AG04449 (cell line): ENCODE measurements around the gene CASTOR1.
A peak's percentile ranks its signal among the peaks of the same experiment; 100 is the strongest.

ENCODE experiments used
- CTCF ChIA-PET: fragments of 350-600 bp; formaldehyde crosslinking; extraction: SDS; loops from one replicate; lab custom pipeline; 2021; ENCODE audit warnings: antibody characterized with exemption; lab: Yijun Ruan, JAX
- POLR2A ChIA-PET: fragments of 400-600, 350-600 bp; formaldehyde crosslinking; extraction: SDS; loops from one replicate; lab custom pipeline; 2020; ENCODE audit warnings: antibody characterized with exemption, inconsistent platforms; lab: Yijun Ruan, JAX
- DNase-seq: peaks from one replicate; pipeline ENCODE4 v3.0.0-alpha.2; 2010; ENCODE audit warnings: low read depth, low spot score
- H3K4me3 ChIP-seq: 2 replicates; pipeline ENCODE4 v1.5.1; 2011; ENCODE audit warnings: low read depth, mild to moderate bottlenecking, control low read depth, low read length
- CTCF ChIP-seq: IDR thresholded peaks from one replicate; pipeline ENCODE4 v1.5.1; 2011; ENCODE audit warnings: mild to moderate bottlenecking, moderate library complexity, low read length, control low read depth, inconsistent platforms; ENCODE audit not compliant: insufficient read depth; ENCODE audit errors: missing control alignments

The CASTOR1 gene

GRCh38 chr22:30327864-30328345 lies 38.6 kb upstream of the CASTOR1 start:
- no peak overlapping the region for H3K4me3 ChIP-seq
- DNase-seq = no peak
- POLR2A ChIA-PET = no interaction called here

GRCh38 chr22:30326706-30327362 lies 37.5 kb upstream of the CASTOR1 start, which contains the start of gene TBC1D10A:
TSS of gene TBC1D10A (minus strand) at chr22:30326941. CDS start at chr22:30326881, 60 bp downstream.
- ChIA-PET CTCF (interaction anchor here (0.7 to 5.5 kb wide), 3 partner anchors 39 to 219 kb away, joined by 3 to 50 read pairs (median 4); partner anchors contain the start of gene CASTOR1), POLR2A (interaction anchor here (0.8 to 2.0 kb wide), 10 partner anchors 9 to 46 kb away, joined by 3 to 11 read pairs (median 3); partner anchors contain the start of genes CASTOR1, CCDC157 and SF3A1)
- no peak for TF ChIP-seq CTCF
- H3K4me3 ChIP-seq = peak within 1 kb of the TSS; percentile 87
- no peak for DNase-seq

More at GRCh38 chr22:30327864-30328345, 38.6 kb upstream of the CASTOR1 start:
- CTCF ChIA-PET = interaction anchor here (0.7 to 5.5 kb wide), 7 partner anchors 12 to 220 kb away, joined by 3 to 50 read pairs (median 5); partner anchors contain the start of genes CASTOR1 and RNF215
- TF ChIP-seq CTCF = no peak

GRCh38 chr22:30326255-30326705 lies 37.0 kb upstream of the CASTOR1 start:
- ChIA-PET CTCF (interaction anchor here (0.7 to 5.5 kb wide), 6 partner anchors 39 to 308 kb away, joined by 3 to 50 read pairs (median 7); partner anchors contain the start of genes CASTOR1 and RNF215), POLR2A (interaction anchor here (0.8 to 2.0 kb wide), 9 partner anchors 8 to 45 kb away, joined by 3 to 11 read pairs (median 3); partner anchors contain the start of genes CASTOR1, CCDC157 and SF3A1)
- no peak for TF ChIP-seq CTCF
- DNase-seq = no peak
- peak overlapping the region; percentile 87 for H3K4me3 ChIP-seq

- peak overlapping the region; percentile 87 for H3K4me3 ChIP-seq
- ChIA-PET CTCF (interaction anchor here (0.9 to 5.5 kb wide), 5 partner anchors 38 to 309 kb away, joined by 3 to 50 read pairs (median 10); partner anchors contain the start of genes CASTOR1 and RNF215), POLR2A (interaction anchor here (1.7 to 2.0 kb wide), 2 partner anchors 16 to 31 kb away, joined by 7 to 8 read pairs; partner anchors contain the start of genes CCDC157 and SF3A1)
- no peak for DNase-seq
- no peak for TF ChIP-seq CTCF
Measured at GRCh38 chr22:30325724-30326254, 36.5 kb upstream of the CASTOR1 start.

- no peak for TF ChIP-seq CTCF
- ChIA-PET POLR2A (interaction anchor here (1.2 to 2.0 kb wide), 3 partner anchors 15 to 99 kb away, joined by 5 to 8 read pairs (median 7); partner anchors contain the start of genes CCDC157 and SF3A1), CTCF (interaction anchor here (0.9 to 5.5 kb wide), 6 partner anchors 13 to 310 kb away, joined by 3 to 50 read pairs (median 10); partner anchors contain the start of genes CASTOR1 and RNF215)
- peak overlapping the region; percentile 87 for H3K4me3 ChIP-seq
- peak; percentile 79 for DNase-seq
Measured at GRCh38 chr22:30325065-30325720, 35.9 kb upstream of the CASTOR1 start.
